ENCODE data around the gene ZMIZ1.

DNA sequence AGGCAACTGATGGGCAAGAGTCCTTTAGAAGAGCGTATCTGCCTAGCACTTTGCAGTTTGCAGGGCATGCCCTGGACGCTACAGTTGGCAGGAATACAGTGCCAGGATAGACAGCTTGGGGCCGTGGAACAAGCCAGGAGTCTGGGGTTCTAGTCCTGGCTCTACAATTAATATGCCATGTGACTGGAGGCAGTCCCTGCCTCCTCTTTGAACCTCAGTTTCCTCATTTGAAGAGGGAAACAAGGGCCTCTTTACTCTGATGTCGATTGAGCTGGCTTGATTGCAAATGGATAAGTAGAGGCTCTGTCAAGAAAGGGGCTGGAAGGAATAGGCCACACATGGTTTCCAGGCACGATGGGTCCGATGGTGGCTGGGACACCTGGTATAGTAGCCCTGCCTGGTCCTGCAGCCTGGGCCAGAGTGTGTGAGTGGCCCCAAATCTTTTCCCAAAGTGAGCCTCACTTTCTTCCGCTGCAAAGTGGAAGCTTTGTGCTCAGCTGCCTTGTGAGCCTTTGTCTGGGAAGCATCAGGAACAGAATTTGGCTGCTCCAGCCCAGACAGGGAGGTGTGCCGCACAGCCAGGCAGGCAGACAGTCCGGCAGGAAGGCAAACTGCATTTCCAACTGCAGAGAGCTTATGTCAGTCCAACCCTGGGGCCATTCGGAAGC, 167.1 kb downstream of the ZMIZ1 start:
- TF ChIP-seq, protein P1, sequence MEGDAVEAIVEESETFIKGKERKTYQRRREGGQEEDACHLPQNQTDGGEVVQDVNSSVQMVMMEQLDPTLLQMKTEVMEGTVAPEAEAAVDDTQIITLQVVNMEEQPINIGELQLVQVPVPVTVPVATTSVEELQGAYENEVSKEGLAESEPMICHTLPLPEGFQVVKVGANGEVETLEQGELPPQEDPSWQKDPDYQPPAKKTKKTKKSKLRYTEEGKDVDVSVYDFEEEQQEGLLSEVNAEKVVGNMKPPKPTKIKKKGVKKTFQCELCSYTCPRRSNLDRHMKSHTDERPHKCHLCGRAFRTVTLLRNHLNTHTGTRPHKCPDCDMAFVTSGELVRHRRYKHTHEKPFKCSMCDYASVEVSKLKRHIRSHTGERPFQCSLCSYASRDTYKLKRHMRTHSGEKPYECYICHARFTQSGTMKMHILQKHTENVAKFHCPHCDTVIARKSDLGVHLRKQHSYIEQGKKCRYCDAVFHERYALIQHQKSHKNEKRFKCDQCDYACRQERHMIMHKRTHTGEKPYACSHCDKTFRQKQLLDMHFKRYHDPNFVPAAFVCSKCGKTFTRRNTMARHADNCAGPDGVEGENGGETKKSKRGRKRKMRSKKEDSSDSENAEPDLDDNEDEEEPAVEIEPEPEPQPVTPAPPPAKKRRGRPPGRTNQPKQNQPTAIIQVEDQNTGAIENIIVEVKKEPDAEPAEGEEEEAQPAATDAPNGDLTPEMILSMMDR (conservative IDR thresholded peaks at IDR 0.05): no peak
- TF ChIP-seq ZFX (IDR thresholded peaks at IDR 0.05): no peak
